ENCODE results near the gene NEU4. TPM values are rescaled to one million over a fixed set of nuclear protein-coding genes. Genes with fewer than 3 reads are reported as not detected.

NEU4 gene
- total RNA-seq, 4 donors from 2014 or later = 0.78 to 5.7 (median 1.1) TPM; not detected in 1

DNA sequence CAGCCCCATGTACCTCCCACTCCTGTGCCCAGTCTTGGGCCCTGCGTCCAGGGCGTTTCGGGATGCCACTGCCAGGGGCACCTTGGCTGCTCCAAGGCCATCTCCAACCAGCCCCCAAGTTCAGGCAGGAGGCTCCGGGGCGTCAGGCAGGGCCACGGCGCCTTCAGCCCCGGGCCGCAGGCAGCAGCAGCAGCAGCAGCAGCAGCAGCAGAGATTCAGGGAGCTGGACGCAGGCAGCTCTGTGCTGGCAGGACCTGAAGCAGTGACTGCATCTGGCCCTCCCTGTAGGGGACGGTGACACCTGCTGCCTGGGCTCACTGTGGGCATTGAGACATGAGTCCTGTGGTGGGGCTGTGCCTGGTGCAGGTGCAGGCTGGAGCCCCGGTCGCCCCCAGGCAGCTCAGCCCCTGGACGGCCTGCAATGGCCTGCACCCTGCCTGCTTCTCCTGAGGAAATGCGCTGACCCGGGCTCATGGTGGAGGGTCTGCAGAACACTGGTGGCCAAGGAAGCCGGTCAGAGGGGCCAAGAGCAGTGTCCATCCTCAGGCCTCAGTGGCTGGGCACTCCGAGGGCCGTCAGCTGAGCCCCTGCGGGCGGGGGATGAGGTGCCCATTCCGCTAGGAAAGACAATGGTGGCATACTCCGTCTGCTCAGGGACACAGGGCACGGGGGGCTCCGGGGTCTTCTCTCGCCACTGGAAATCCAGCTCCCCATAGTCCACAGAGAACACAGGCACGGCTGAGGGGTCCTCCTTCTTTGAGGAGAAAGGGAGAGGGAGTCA lies 41.7 kb downstream of the NEU4 start:
- no peaks in the 10 kb centered on the region for H3K27me3 ChIP-seq
- no peaks in the 10 kb centered on the region for H3K36me3 ChIP-seq
- H3K4me1 ChIP-seq = no peaks in the 10 kb centered on the region
- no peak overlapping the region for H3K27ac ChIP-seq
- no peak overlapping the region for H3K4me3 ChIP-seq (replicated peaks in 1 of 3)
- no peaks in the 10 kb centered on the region for H3K9me3 ChIP-seq
- 92 to 93% methylated on average over 5 to 6 of the region's 27 CpGs for WGBS, 2 donors
- intact Hi-C loops (cut with DNase I) = no loop called here
- TF ChIP-seq, protein P1, sequence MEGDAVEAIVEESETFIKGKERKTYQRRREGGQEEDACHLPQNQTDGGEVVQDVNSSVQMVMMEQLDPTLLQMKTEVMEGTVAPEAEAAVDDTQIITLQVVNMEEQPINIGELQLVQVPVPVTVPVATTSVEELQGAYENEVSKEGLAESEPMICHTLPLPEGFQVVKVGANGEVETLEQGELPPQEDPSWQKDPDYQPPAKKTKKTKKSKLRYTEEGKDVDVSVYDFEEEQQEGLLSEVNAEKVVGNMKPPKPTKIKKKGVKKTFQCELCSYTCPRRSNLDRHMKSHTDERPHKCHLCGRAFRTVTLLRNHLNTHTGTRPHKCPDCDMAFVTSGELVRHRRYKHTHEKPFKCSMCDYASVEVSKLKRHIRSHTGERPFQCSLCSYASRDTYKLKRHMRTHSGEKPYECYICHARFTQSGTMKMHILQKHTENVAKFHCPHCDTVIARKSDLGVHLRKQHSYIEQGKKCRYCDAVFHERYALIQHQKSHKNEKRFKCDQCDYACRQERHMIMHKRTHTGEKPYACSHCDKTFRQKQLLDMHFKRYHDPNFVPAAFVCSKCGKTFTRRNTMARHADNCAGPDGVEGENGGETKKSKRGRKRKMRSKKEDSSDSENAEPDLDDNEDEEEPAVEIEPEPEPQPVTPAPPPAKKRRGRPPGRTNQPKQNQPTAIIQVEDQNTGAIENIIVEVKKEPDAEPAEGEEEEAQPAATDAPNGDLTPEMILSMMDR (IDR thresholded peaks at IDR 0.05) = no peak
- TF ChIP-seq POLR2A (IDR thresholded peaks at IDR 0.05) = no peak
- DNase-seq = no peak

DNA sequence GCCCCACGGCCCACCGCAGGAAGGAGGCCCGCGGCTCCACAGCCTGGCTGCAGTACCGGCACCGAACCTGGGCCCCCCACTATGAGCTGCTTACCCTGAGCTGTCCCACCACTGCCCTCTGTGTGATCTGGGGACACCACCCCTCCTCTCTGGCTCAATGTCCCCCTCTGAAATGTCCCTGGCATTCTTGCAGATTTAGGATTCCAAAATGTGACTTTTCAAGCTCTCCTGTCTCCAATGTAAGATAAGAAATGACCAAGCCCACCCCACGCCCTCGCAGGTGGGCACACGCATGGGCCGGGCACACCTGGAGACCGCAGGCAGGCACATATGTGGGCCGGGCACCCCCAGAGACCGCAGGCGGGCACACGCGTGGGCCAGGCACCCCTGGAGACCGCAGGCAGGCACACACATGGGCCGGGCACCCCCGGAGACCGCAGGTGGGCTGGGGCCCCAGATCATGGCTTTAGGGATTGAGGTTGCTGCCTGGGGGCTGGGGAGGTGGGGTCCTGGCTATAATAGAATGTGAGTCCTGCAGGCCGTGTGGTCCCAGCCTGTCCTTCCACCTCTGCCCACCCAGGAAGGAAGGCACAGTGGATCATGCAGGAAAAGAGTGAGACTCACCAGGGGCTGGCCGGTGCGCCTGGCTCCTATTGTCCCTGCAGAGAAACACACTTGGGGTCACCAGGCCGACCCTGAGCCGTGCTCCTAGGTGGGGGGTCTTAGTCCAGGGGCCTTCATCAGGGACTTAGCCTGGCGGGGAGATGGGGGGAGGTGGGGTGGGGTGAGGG lies 42.5 kb downstream of the NEU4 start:
- no peak for TF ChIP-seq POLR2A (IDR thresholded peaks at IDR 0.05)
- TF ChIP-seq, protein P1 (IDR thresholded peaks at IDR 0.05) = no peak
- no peak overlapping the region for H3K4me3 ChIP-seq (replicated peaks in 1 of 3)
- no peaks in the 10 kb centered on the region for H3K36me3 ChIP-seq
- DNase-seq = no peak
- no peaks in the 10 kb centered on the region for H3K4me1 ChIP-seq
- H3K27ac ChIP-seq = no peak overlapping the region
- H3K27me3 ChIP-seq = no peaks in the 10 kb centered on the region
- intact Hi-C loops (cut with DNase I) = no loop called here
- H3K9me3 ChIP-seq = no peaks in the 10 kb centered on the region
- 90 to 92% methylated on average over 13 to 20 of the region's 26 CpGs for WGBS, 2 donors

DNA sequence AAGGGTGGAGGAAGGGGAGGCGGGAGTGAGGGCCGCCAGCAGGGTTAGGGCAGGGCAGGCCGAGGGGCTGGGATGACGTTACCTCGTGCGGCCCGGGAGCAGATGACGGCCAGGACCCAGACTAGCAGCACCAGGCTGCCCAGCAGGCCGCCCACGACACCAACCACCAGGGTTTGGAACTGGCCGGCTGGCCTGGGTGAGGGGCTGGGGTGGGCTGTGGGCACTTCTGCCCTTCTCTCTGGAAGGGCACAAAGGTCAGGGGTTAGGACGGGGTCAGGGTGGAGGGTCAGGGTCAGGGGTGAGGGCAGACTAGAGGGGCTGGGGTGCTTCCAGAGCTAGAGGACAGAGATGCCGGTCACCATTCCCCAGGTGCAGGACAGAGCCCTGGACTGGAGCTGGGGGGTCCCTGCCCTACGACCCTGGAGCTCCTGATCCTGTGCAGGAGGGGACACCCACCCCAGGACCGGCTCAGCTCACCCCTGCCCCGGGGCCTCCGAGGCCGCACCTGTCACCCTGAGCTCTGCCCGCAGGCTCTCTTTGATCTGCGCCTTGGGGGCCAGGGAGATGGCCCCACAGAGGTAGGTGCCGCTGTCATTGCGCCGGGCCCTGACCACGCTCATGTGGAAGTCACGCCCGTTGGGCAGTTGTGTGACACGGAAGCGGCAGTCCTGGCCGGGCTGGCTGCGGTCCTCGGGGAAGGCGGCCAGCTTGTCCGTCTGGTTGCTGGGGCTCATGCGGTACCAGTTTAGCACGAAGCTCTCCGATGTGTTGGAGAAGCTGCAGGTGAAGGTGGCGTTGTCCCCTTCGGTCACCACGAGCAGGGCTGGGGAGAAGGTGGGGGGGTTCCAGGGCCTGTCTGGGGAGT lies 43.4 kb downstream of the NEU4 start:
- no peaks in the 10 kb centered on the region for H3K9me3 ChIP-seq
- H3K27me3 ChIP-seq = no peaks in the 10 kb centered on the region
- no peak overlapping the region for H3K4me3 ChIP-seq (replicated peaks in 1 of 3)
- DNase-seq = no peak
- WGBS, 2 donors = 90 to 98% methylated on average over 19 to 28 of the region's 39 CpGs
- H3K36me3 ChIP-seq = no peaks in the 10 kb centered on the region
- TF ChIP-seq, protein P1 (IDR thresholded peaks at IDR 0.05) = no peak
- H3K27ac ChIP-seq = no peak overlapping the region
- H3K4me1 ChIP-seq = no peaks in the 10 kb centered on the region
- intact Hi-C loops (cut with DNase I) = no loop called here

DNA sequence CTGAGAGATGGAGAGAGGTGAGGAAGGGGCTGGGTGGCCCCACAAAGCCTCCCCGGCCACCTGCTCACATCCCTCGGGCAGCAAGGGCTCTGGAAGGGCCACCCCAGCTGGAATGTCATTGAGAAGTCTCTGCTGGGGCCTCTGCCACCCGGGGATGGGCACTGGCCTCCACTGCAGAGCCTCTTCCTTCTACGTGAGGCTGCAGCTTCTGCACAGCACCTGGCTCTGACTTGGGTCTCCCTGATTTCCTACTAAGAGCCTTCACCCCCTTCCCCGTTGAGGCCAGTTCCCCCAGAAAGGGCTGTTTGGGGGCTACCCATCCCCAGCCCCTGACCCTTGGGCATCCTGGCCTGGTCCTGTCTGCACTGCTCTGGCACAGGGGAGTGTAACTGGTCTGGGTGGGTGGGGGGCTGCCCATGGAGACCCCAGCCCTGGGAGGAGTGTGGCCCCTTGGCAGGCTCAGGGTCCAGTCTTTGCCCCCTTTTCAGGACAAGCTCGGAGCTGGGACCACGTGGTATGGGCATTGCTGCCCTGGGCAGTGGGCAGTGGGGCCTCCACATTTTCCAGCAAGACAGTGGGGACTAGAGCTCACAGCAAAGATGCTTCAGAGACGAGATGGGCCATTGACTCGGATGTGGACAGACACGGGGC lies 44.1 kb downstream of the NEU4 start:
- intact Hi-C loops (cut with DNase I) = no loop called here
- DNase-seq = no peak
- no peaks in the 10 kb centered on the region for H3K9me3 ChIP-seq
- no peak overlapping the region for H3K27ac ChIP-seq
- no peaks in the 10 kb centered on the region for H3K4me1 ChIP-seq
- no peaks in the 10 kb centered on the region for H3K36me3 ChIP-seq
- H3K4me3 ChIP-seq (replicated peaks in 1 of 3) = no peak overlapping the region
- WGBS, 2 donors = 94 to 100% methylated on average over 1 to 6 of the region's 10 CpGs
- no peaks in the 10 kb centered on the region for H3K27me3 ChIP-seq
- TF ChIP-seq, protein P1 (IDR thresholded peaks at IDR 0.05) = no peak
- TF ChIP-seq POLR2A (IDR thresholded peaks at IDR 0.05) = no peak

Measured in thyroid gland (tissue), 4 donors.